HG03378 (cell line): ENCODE data around the gene FAIM.
"Not testable (repeated sequence)": the region's sequence is repeated elsewhere in the genome, so short reads cannot be mapped to it uniquely, and the experiment has no call there.

ENCODE experiments used
- ATAC-seq: cut with Tn5 transposase; IDR thresholded peaks from one replicate; pipeline ENCODE4 v1.9.1; 2021; ENCODE audit warnings: mild to moderate bottlenecking, moderate library complexity; ENCODE audit not compliant: unreplicated experiment

The FAIM gene

GRCh38 chr3:138675393-138675792 lies 66.8 kb downstream of the FAIM start:
- ATAC-seq: no peak

GRCh38 chr3:138678086-138678485 lies 69.5 kb downstream of the FAIM start:
- ATAC-seq: no peak

- ATAC-seq: no peak
Observed at GRCh38 chr3:138678874-138679392, 70.4 kb downstream of the FAIM start.

GRCh38 chr3:138680974-138681373 lies 72.4 kb downstream of the FAIM start:
- ATAC-seq: not testable (repeated sequence)

- no peak for ATAC-seq
Observed at GRCh38 chr3:138681463-138682220, 73.1 kb downstream of the FAIM start.

GRCh38 chr3:138682648-138683047 lies 74.1 kb downstream of the FAIM start:
- no peak for ATAC-seq
